SK-N-SH treated with all-trans-retinoic acid at 6 μM for 48 hours (cell line): ENCODE measurements around the gene DRC7.

Source experiments
- ARNTL ChIP-seq: fragments of 450-650 bp; formaldehyde crosslinking; IDR thresholded peaks from 2 replicates; pipeline ENCODE4 v1.5.0; 2020; ENCODE audit warnings: low read depth, mild to moderate bottlenecking, moderate library complexity, borderline replicate concordance
- BACH2 ChIP-seq: fragments of 250-450 bp; sonication (Bioruptor Pico); IDR thresholded peaks from 2 replicates; pipeline ENCODE4 v1.9.0; 2021; ENCODE audit warnings: mild to moderate bottlenecking, borderline replicate concordance
- CREB5 ChIP-seq: fragments of 250-450 bp; sonication (Bioruptor Pico); IDR thresholded peaks from 2 replicates; pipeline ENCODE4 v1.5.1; 2020; ENCODE audit warnings: low read depth, mild to moderate bottlenecking, moderate library complexity
- CSDC2 ChIP-seq: fragments of 250-450 bp; sonication (Bioruptor Pico); IDR thresholded peaks from 2 replicates; pipeline ENCODE4 v1.5.0; 2020; ENCODE audit warnings: mild to moderate bottlenecking, moderate library complexity
- ESRRG ChIP-seq: fragments of 250-450 bp; sonication (Bioruptor Pico); IDR thresholded peaks from 2 replicates; pipeline ENCODE4 v1.6.1; 2021; ENCODE audit warnings: mild to moderate bottlenecking
- ISL1 ChIP-seq: fragments of 250-450 bp; sonication (Bioruptor Pico); IDR thresholded peaks from 2 replicates; pipeline ENCODE4 v2.1.2; 2022; ENCODE audit warnings: mild to moderate bottlenecking, moderate library complexity
- PATZ1 ChIP-seq: fragments of 250-450 bp; sonication (Bioruptor Pico); IDR thresholded peaks from 2 replicates; pipeline ENCODE4 v1.8.0; 2020; ENCODE audit warnings: mild to moderate bottlenecking, moderate library complexity, borderline replicate concordance
- RARB ChIP-seq: fragments of 250-450 bp; sonication (Bioruptor Pico); IDR thresholded peaks from 2 replicates; pipeline ENCODE4 v1.8.0; 2021; ENCODE audit warnings: mild to moderate bottlenecking, moderate library complexity
- TOX ChIP-seq: fragments of 250-450 bp; sonication (Bioruptor Pico); IDR thresholded peaks from 2 replicates; pipeline ENCODE4 v1.8.0; 2021; ENCODE audit warnings: mild to moderate bottlenecking, moderate library complexity, borderline replicate concordance
- ZFP3 ChIP-seq: fragments of 250-450 bp; sonication (Bioruptor Pico); IDR thresholded peaks from 2 replicates; pipeline ENCODE4 v1.5.0; 2020; ENCODE audit warnings: mild to moderate bottlenecking, moderate library complexity
- ZNF70 ChIP-seq: fragments of 450-650 bp; formaldehyde crosslinking; IDR thresholded peaks from 2 replicates; pipeline ENCODE4 v1.5.0; 2020; ENCODE audit warnings: mild to moderate bottlenecking, moderate library complexity
- ZNF8 ChIP-seq: fragments of 450-650 bp; formaldehyde crosslinking; IDR thresholded peaks from 2 replicates; pipeline ENCODE4 v1.5.0; 2020; ENCODE audit warnings: mild to moderate bottlenecking, moderate library complexity

DNA sequence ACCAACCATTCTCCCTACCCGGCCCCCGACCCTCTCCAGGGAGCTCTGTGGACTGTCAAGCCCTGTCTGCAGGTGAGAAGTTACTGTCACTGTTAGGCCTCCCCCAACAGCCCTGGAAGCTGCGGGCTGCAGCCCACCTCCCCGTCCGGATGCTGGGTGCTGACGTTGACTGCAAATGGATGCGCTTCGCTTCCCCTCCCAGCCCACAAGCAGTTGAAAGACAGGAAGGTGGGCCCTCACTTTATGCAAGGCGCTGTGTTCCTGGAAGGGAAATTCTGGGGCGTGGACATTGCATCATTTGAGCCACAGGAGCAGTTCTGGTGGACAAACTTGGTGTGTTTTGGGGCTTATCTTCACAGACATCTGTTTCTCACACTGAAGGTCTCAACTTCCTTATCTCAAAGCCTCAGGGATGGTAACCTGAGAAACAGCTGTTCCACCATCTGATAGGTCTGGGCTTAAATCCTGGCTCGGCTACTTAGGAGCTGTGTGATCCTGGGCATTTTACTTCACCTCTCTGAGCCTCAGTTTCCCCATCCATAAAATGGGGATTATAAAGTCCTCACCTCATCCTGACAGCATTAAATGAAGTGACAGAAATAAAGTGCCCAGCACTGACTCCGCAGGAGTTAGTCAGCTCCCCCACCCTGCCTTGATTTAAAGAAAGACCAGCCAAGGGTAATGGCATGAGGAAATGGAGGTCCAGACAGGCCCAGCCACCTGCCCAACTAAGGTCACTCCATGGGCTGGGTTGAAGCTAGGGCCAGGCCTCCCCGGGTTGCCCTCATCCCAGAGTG lies 4.6 kb upstream of the DRC7 start:
- TF ChIP-seq ARNTL (CRISPR knock-in tag) (no peak), ZFP3 (no peak), BACH2 (CRISPR knock-in tag) (no peak), ZNF8 (CRISPR knock-in tag) (no peak), TOX (no peak), ISL1 (CRISPR knock-in tag) (no peak), ZNF70 (no peak), CSDC2 (CRISPR knock-in tag) (no peak), ESRRG (CRISPR knock-in tag) (no peak), PATZ1 (no peak), CREB5 (CRISPR knock-in tag) (no peak), RARB (CRISPR knock-in tag) (no peak)
